NCI-H748 (cell line): ENCODE measurements around the gene EXOSC9.
A peak's percentile ranks its signal among the peaks of the same experiment; 100 is the strongest.

Experiments used
- DNase-seq: peaks from one replicate; lab custom pipeline; 2025; ENCODE audit not compliant: unreplicated experiment; lab: John Stamatoyannopoulos, UW

EXOSC9 gene

DNA sequence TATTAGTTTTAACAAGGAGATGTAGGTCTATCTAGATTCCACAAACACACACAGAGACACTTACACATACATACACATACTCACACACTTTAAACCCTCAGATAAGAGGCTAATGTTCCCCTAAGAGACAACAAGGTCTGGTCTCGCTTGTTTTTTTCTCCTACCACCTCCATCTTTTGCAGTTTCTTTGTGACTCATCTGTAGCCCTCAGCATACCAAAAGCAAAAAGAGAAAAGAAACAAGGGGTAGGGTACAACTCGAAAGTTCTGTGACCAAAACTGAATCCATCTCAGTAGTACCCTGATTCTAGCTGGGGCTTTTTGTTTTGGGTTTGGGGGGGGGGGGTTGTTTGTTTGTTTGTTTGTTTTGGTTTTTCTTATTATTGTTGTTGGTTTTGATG lies 12.2 kb upstream of the EXOSC9 start:
- no peak for DNase-seq

DNA sequence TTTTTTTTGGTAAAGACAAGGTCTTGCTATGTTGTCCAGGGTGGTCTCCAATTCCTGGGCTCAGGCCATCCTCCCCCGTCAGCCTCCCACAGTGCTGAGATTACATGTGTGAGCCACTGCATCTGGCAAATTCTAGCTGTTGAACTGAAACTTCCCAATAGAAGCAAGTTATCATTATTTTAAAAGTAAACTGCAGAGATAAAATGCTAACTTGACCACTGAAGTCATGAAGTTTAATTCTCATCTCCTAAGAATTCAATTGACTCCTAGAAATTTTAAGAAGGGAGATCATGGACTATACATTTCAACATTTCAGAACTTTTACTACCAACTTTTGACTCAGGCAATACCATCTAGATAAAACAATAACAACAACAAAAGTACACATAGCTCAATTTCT lies 11.7 kb upstream of the EXOSC9 start:
- DNase-seq, result no peak

DNA sequence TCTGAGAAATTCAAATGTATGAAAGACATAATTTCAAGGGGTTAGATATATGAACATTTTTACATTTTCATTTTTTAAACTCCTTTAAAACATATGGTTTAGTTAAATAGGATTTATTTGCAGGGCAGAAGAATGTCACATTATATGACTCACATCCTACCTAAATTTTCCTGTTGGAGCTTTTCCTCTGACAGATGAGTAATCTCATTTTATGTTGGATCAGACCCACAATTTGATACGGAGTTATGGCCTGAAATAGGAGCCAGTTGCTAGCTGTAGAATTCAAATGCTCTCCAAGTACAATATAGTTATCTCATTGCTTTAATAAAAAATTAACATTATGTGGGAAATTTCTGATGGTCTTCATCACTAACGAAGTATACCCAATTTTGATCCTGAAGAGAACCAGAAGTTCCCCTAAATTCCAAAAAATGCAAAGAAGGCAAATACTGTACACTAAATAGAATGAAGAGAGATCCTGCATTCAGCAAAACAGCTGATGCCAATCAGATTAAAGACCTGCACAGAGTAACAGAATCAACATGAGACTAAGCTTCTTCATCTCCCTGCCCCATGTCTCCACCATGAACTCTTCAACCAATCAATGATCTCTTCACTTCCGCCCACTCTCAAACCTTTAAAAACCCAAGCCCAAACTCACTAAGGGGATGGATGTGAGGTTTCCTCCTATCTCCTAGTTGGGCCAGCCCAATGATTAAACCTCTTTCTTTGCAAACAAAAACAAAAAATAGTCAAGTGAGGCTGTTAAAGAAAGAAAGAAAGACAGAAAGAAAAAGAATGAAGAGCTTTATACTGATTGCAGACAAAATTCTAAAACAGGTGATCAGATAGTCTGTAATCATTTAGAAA lies 10.9 kb upstream of the EXOSC9 start:
- no peak for DNase-seq

DNA sequence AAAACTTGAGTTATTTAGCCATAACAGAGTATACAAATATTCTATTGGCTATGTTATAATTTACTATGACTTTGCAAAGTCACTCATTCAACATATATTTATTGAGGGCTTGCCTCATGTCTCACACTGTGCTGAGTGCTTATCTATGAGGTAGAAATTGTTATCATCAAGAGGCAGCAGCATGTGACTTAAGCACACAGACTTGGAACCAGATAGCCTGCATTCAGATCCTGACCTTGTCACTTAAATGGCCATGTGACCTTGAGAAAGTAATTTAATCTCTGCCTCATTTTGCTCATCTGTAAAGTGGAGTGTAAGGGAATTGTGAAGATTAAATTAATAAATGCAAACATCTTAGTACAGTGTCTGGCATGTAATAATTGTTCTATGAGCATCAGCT lies 10.1 kb upstream of the EXOSC9 start:
- DNase-seq, result no peak

- no peak for DNase-seq
These were observed 9.6 kb upstream of the EXOSC9 start for GRCh38 chr4:121791481-121791880.

DNA sequence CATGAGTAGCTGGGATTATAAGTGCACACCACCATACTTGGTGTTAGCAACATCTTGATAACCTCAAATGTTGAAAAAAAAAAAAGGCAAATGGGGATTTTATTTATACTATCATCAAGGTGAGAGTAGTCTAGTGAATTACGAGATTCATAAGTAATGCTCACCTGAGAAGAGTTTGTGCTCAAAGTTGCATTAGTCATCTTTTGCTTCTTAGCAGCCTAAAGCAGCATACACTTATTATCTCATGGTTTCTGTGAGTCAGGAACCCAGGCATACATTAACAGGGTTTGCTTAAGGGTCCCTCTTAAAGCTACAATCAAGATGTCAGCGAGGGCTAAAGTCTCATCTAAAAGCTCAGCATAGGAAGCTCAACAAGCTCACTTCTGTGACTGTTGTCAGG lies 8.2 kb upstream of the EXOSC9 start:
- no peak for DNase-seq

GRCh38 chr4:121794505-121795188 lies 6.5 kb upstream of the EXOSC9 start:
- no peak for DNase-seq

GRCh38 chr4:121796283-121796682 lies 4.8 kb upstream of the EXOSC9 start:
- DNase-seq, result no peak

- no peak for DNase-seq
These were observed 1.8 kb upstream of the EXOSC9 start for GRCh38 chr4:121799208-121799823.

DNA sequence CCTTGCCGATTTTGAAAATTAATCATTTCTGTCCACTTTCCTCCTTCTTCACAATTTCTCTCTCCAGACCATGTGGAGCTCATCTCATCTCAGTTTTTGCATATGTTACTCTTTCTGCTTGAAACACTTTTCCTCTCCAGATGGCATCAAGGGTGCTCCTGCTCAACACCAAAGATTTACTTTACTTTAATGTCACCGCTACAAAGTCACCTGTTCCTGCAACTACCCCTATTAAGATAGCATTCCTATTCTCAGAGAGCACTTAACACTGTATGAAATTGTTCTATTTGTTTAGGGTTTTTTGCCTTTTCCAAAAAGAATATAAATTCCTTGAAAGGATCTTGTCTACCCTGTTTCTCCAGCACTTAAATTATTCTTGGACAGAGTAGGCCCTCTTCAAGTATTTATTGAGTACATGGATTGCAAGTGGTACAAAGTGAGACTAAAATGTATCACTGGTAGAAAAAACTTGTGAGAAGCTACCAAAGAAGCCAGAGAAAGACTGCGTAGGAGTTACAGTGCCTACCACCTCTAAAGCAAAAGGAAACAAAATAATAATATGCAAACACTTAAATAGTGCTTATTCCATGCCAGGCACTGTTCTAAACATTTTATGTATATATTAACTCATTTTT lies 1.1 kb upstream of the EXOSC9 start:
- no peak for DNase-seq

DNA sequence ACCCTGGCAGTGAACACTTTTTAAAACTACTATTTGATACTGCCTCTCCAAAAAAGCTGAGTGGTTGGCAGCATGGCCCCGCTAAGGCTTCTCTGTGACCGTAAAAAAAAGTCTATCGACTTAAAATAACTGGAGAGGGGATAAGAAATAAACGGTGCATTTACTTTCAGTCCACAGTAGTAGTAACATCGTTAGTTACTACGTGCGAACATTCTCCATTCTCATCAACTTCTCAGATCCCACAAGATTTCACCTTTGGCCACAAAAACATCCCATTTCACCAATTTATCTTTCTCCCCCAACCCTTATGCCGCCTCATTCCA lies 524 bp upstream of the EXOSC9 start:
- no peak for DNase-seq

- DNase-seq, result no peak
These were observed 572 bp downstream of the EXOSC9 start for GRCh38 chr4:121801715-121802075.

DNA sequence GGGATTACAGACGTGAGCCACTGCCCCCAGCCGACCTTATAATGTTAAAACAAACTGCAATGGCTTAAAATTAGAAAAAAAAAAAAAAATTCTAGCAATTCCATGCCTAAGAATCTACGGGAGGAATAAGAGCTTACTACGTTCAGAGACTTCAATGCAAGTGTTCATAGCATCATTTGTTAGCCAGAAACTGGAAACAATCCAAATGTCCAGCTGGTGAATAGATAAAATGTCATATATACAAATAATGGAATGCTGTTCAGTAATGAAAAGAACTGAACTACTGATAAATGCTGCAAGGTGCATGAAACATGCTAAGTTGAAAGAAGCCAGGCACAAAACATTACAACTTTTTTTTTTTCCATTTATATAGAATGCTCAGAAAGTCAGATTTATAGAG lies 5.3 kb downstream of the EXOSC9 start:
- no peak for DNase-seq

GRCh38 chr4:121811122-121811521 lies 10.0 kb downstream of the EXOSC9 start:
- no peak for DNase-seq

GRCh38 chr4:121814756-121815155 lies 13.6 kb downstream of the EXOSC9 start:
- no peak for DNase-seq

GRCh38 chr4:121817006-121817405 lies 15.9 kb downstream of the EXOSC9 start:
- no peak for DNase-seq

DNA sequence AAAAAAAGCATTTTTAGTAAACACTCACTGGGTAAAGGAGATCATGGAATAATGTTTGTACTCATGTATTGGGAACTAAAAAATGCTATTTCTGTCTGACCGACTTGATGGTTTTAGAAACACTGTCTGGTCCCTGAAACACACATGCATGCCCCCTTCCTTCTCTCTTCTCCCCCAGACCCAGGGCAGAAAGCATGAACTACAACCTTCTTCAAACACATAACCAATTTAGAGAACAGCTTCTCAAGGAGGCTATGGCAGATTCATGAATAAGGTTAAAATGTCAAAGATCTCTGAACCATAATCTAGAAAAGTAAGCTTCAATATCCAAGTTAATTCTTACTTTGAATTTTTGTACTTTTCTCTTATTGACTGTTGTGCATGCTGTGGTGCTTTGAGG lies 16.6 kb downstream of the EXOSC9 start:
- DNase-seq, result no peak

DNA sequence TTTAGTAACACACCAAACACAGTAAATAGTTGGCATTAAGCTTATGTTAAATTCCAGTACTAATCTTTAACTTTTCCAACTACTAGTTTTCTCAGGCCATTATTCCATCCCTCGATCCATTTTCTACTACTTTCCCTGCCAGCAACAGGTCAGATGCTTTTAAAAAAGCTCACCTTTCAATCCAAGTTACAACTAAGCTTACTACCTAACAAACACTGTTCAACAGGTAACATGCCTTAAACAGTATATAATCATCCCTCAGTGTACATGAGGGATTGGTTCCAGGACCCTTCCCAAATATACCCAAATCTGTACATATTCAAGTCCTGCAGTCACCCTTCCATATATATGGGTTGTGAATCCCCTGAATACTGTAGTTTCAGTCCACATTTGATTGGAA lies 17.1 kb downstream of the EXOSC9 start:
- no peak for DNase-seq

DNA sequence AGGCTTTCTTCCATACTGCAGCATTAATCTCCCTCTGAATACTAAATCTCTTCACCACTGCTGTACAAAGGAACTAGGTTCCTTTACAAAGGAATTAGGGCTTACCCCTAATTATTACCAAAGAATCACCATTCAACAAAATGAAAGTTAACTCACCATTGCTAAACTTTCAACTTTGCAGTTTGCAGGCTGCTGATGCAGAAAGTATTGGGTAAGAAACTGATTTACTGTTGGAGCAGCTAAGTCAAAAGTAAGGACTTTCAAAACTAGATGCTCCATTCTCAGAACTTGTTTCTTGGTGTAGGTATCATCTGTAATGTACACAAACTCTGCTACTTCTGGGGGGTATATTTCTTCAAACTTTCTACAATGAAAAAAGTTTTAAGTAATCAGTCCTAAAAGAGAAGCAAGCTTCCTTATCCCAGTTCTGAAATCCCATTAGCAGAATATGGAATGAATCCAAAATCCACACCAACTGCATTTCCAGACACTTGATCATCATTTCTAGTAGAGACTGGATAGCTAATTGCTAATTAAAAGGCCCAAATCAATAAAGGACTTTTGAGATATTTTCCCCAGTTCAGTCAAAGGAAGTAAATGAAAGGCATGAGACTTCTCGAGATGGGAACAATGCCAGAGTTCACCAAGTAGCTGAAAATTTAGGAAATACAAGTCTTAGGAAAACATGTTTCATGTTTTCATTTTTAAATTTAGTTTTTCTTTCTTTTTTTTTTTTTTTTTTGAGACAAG lies 18.3 kb downstream of the EXOSC9 start:
- no peak for DNase-seq

DNA sequence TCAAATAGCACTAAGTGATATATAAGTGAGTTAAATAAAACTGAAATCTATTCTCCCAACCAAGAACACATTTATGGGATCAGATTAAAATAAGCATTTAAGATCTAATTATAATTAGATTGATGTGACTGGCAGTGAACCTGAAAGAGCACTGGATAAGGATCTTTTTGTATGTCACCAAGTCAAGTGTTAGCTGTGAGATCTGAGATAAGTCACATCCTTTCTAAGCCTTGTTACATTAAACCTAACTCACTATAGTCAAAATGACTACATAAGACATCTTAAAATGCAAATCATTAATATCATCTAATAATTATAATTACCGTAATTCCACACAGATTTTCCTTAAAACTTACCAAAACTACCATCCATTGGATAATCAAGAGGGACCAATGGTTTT lies 20.9 kb downstream of the EXOSC9 start:
- no peak for DNase-seq

DNA sequence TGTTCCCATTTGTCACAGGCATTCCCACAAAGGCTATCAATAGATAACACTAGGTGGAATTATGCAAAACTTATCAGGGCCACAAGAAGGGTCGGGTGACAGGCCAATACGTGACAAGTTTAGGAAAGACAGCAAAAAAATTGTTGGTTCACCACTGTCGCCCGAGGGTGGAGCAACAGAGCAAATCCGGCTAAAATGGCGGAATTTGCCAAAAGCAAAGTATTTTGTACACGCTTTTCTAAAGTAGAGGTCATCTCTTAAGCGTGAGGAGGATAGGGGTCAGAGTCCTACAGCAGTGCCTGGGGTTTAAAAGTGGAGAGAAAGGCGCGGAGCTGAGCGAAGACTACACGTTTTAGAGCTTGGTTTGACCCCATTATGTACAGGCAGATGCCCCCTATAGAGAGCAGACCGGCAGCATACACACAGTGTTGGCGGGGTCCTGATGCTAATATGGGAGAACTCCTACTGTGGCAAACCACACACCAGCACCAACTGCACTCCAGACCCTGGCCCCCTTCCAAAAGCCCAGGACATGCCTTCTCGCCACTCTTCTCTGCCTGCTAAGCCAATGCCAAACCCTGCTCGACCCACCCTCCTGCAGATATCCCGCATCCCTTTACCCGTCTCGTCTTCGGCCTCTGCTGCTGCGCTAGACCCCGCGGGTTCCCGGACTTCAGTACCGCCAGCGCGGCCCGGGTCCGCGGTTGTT lies 21.8 kb downstream of the EXOSC9 start:
- peak; percentile 47 for DNase-seq
